SK-N-SH (cell line): Measurements from ENCODE around the gene PFDN1. TPM values are rescaled to one million over a fixed set of nuclear protein-coding genes. Genes with fewer than 3 reads are reported as not detected.

ENCODE experiments used
- CTCF ChIA-PET: fragments of 300-600, 350-600 bp; formaldehyde crosslinking; extraction: SDS; loops from one replicate; lab custom pipeline; 2021; lab: Yijun Ruan, JAX
- POLR2A ChIA-PET: fragments of 350-600 bp; sonication (Branson Sonifier 250); formaldehyde crosslinking; extraction: SDS; loops from one replicate; lab custom pipeline; 2020; ENCODE audit warnings: antibody characterized with exemption, inconsistent platforms; lab: Yijun Ruan, JAX
- DNase-seq: peaks from one replicate; pipeline ENCODE4 v3.0.0; 2012
- H2AFZ ChIP-seq: fragments of 200-600 bp; sonication (generic); 2 replicates; pipeline ENCODE4 v1.8.1; 2016; ENCODE audit warnings: antibody characterized with exemption, mild to moderate bottlenecking, low read depth
- H3F3A ChIP-seq: fragments of 200-600 bp; sonication (generic); replicated peaks from 2 replicates; pipeline ENCODE3; 2016; ENCODE audit warnings: antibody characterized with exemption, mild to moderate bottlenecking; ENCODE audit not compliant: insufficient read depth
- H3K27ac ChIP-seq, 2 experiments: fragments of 200-500 bp in 1 of 2; fragments of 200-600 bp in 1 of 2; sonication (Bioruptor generic) in 1 of 2; sonication (generic), shearing (Covaris generic) in 1 of 2; 2 replicates each; pipeline versions ENCODE4 v1.5.1 to v1.6.1; 2014 to 2016; ENCODE audit warnings: low read depth in 2 of 2, inconsistent platforms in 1 of 2, low read length in 1 of 2, mild to moderate bottlenecking in 1 of 2, mixed read lengths in 1 of 2
- H3K27me3 ChIP-seq: fragments of 200-600 bp; sonication (generic), shearing (Covaris generic); 2 replicates; pipeline ENCODE4 v1.6.1; 2016; ENCODE audit warnings: mixed run types; ENCODE audit not compliant: insufficient read depth
- H3K36me3 ChIP-seq, 2 experiments: fragments of 200-500 bp in 1 of 2; fragments of 200-600 bp in 1 of 2; sonication (Bioruptor generic) in 1 of 2; sonication (generic) in 1 of 2; replicated peaks in 1 of 2; 2 replicates each; pipeline versions ENCODE3 to v1.5.1; 2014 to 2016; ENCODE audit warnings: low read length in 1 of 2, mild to moderate bottlenecking in 1 of 2; ENCODE audit not compliant: insufficient read depth in 2 of 2, control insufficient read depth in 1 of 2
- H3K4me1 ChIP-seq, 2 experiments: fragments of 200-500 bp in 1 of 2; fragments of 200-600 bp in 1 of 2; sonication (Bioruptor generic) in 1 of 2; sonication (generic), shearing (Covaris generic) in 1 of 2; 2 replicates each; pipeline versions ENCODE4 v1.5.1 to v1.6.1; 2014 to 2016; ENCODE audit warnings: low read depth in 1 of 2, low read length in 1 of 2, mixed run types in 1 of 2; ENCODE audit not compliant: insufficient read depth in 2 of 2, control insufficient read depth in 1 of 2
- H3K4me2 ChIP-seq: fragments of 200-600 bp; sonication (generic), shearing (Covaris generic); 2 replicates; pipeline ENCODE4 v1.6.1; 2017; ENCODE audit warnings: mixed run types
- H3K4me3 ChIP-seq, 2 experiments: fragments of 200-500 bp in 1 of 2; fragments of 200-600 bp in 1 of 2; sonication (Bioruptor generic) in 1 of 2; sonication (generic), shearing (Covaris generic) in 1 of 2; 2 replicates each; pipeline versions ENCODE4 v1.5.1 to v1.8.1; 2014 to 2016; ENCODE audit warnings: low read depth in 2 of 2, inconsistent platforms in 1 of 2, low read length in 1 of 2, mild to moderate bottlenecking in 1 of 2, mixed read lengths in 1 of 2, moderate library complexity in 1 of 2
- H3K79me2 ChIP-seq: fragments of 200-600 bp; sonication (generic); 2 replicates; pipeline ENCODE4 v1.8.1; 2017; ENCODE audit warnings: mild to moderate bottlenecking; ENCODE audit not compliant: insufficient read depth
- H3K9ac ChIP-seq: fragments of 200-600 bp; sonication (generic); 2 replicates; pipeline ENCODE4 v1.6.1; 2017; ENCODE audit warnings: mixed run types
- H3K9me2 ChIP-seq: fragments of 200-600 bp; sonication (generic); 2 replicates; pipeline ENCODE4 v1.6.1; 2017; ENCODE audit warnings: mixed run types
- H3K9me3 ChIP-seq: fragments of 200-600 bp; sonication (generic); 2 replicates; pipeline ENCODE4 v1.6.1; 2017; ENCODE audit warnings: mixed run types, mild to moderate bottlenecking, moderate library complexity
- H4K20me1 ChIP-seq: fragments of 200-600 bp; sonication (generic); 2 replicates; pipeline ENCODE4 v1.6.1; 2017; ENCODE audit warnings: mild to moderate bottlenecking, mixed run types; ENCODE audit not compliant: insufficient read depth
- CHD2 ChIP-seq: fragments of 150-350 bp; IDR thresholded peaks from 2 replicates; pipeline ENCODE4 v1.6.1; 2018; ENCODE audit warnings: low read length; ENCODE audit not compliant: partially characterized antibody
- EP300 ChIP-seq, 2 experiments: IDR thresholded peaks; 2 replicates each; pipeline versions ENCODE4 v1.4.0 to v1.6.1; 2012; ENCODE audit warnings: borderline replicate concordance in 1 of 2, low read depth in 1 of 2, low read length in 1 of 2
- FOSL2 ChIP-seq: IDR thresholded peaks from 2 replicates; pipeline ENCODE4 v1.4.0; 2012; ENCODE audit warnings: low read depth, mild to moderate bottlenecking, moderate library complexity, borderline replicate concordance
- FOXJ3 ChIP-seq: sonication (generic); formaldehyde crosslinking; IDR thresholded peaks from 2 replicates; pipeline ENCODE4 v1.5.1; 2020; ENCODE audit warnings: mild to moderate bottlenecking, missing genetic modification reagents
- FOXM1 ChIP-seq: IDR thresholded peaks from 2 replicates; pipeline ENCODE4 v1.4.0; 2012; ENCODE audit warnings: low read depth, mild to moderate bottlenecking
- GABPA ChIP-seq: IDR thresholded peaks from 2 replicates; pipeline ENCODE4 v1.4.0; 2012; ENCODE audit warnings: low read depth, mild to moderate bottlenecking
- JUND ChIP-seq: IDR thresholded peaks from 2 replicates; pipeline ENCODE4 v1.4.0; 2012
- MXI1 ChIP-seq: IDR thresholded peaks from 2 replicates; pipeline ENCODE4 v1.6.1; 2012; ENCODE audit warnings: mild to moderate bottlenecking, low read depth, low read length, improper control_type of control experiment
- NFIC ChIP-seq: IDR thresholded peaks from 2 replicates; pipeline ENCODE4 v1.4.0; 2012; ENCODE audit warnings: borderline replicate concordance
- NRF1 ChIP-seq: IDR thresholded peaks from 2 replicates; pipeline ENCODE4 v1.6.1; 2012; ENCODE audit warnings: low read depth, mild to moderate bottlenecking, low read length
- POLR2AphosphoS5 ChIP-seq: IDR thresholded peaks from 2 replicates; pipeline ENCODE4 v1.6.1; 2012; ENCODE audit warnings: low read depth, low read length
- REST ChIP-seq: IDR thresholded peaks from 2 replicates; pipeline ENCODE4 v1.6.1; 2012; ENCODE audit warnings: mild to moderate bottlenecking, low read depth, low read length, moderate library complexity
- RFX5 ChIP-seq: IDR thresholded peaks from 2 replicates; pipeline ENCODE4 v1.6.1; 2012; ENCODE audit warnings: mild to moderate bottlenecking, improper control_type of control experiment, low read length
- RXRA ChIP-seq: IDR thresholded peaks from 2 replicates; pipeline ENCODE4 v1.4.0; 2012; ENCODE audit warnings: low read depth, mild to moderate bottlenecking, borderline replicate concordance
- SMC3 ChIP-seq: IDR thresholded peaks from 2 replicates; pipeline ENCODE4 v1.6.1; 2012; ENCODE audit warnings: low read depth, low read length, improper control_type of control experiment
- TCF12 ChIP-seq: IDR thresholded peaks from 2 replicates; pipeline ENCODE4 v1.4.0; 2012
- YY1 ChIP-seq: IDR thresholded peaks from 2 replicates; pipeline ENCODE4 v1.4.0; 2012; ENCODE audit warnings: low read depth, mild to moderate bottlenecking
- ZBTB33 ChIP-seq: IDR thresholded peaks from 2 replicates; pipeline ENCODE4 v1.4.0; 2012; ENCODE audit warnings: low read depth, borderline replicate concordance
- WGBS: methylation state at CpG from one replicate; pipeline ENCODE4 v1.1.6; 2017; ENCODE audit warnings: low lambda C conversion rate; 5-methylcytosine and 5-hydroxymethylcytosine counted together
- polyA plus RNA-seq, 3 experiments: library from polyadenylated mRNA; depleted of rRNA; stranded (reverse); fragments of >200 nt; gene quantifications; 2 replicates each; pipeline ENCODE4 v1.2.3, GENCODE V29; 2012

PFDN1 gene
- polyA plus RNA-seq, 1 of the 3 experiments (the other 2 are of a cell fraction) = 55.2 TPM

DNA sequence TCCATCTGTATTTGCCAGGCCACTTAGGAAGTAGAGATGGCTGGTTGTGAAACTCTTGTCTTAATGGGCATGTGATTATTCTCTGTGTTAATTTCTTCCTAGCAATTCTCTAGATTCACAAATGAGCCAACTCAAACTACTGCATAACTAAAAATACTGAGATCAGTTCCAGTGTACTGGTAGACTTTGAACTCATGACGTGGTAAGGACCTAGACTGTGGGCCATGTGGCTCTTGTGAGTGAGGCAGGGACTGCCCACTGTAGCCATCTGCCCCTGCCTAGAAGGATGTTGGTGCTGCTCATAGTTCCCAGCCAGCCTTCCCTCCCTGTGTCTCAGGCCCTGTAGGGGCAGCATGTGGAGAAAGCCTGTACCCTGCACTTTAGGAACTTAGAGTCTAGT, 80.5 kb downstream of the PFDN1 start:
- no peak for DNase-seq
- H3K9ac ChIP-seq = no peak overlapping the region
- peaks cover 28 to 41% of the 10 kb centered on the region in 2 experiments for H3K4me1 ChIP-seq

More for the DNA sequence above, 80.5 kb downstream of the PFDN1 start:
- Histone ChIP-seq H3K27me3 (no peaks in the 10 kb centered on the region), H2AFZ (peak overlapping the region; percentile 14; the same call in 1 of the 2 replicates), H3F3A (peaks cover 35% of the 10 kb centered on the region), H3K4me3 (no peak overlapping the region), H3K4me2 (peak overlapping the region; percentile 60), H3K36me3 (no peaks in the 10 kb centered on the region), H3K79me2 (no peaks in the 10 kb centered on the region; the same call in 1 of the 2 replicates), H3K9me3 (no peaks in the 10 kb centered on the region), H3K27ac (peak overlapping the region in 1 of 2 experiments; percentile 86; a peak in 2 of 4 replicates), H3K9me2 (no peaks in the 10 kb centered on the region), H4K20me1 (no peaks in the 10 kb centered on the region)
- 89% methylated on average over 1 of the region's 1 CpG for WGBS
- TF ChIP-seq CHD2 (no peak), FOXM1 (no peak), RXRA (no peak), SMC3 (no peak), FOXJ3 (no peak), ZBTB33 (no peak), FOSL2 (no peak), JUND (no peak), MXI1 (no peak), TCF12 (no peak), GABPA (no peak), REST (no peak), NFIC (no peak), NRF1 (no peak), POLR2AphosphoS5 (no peak), YY1 (no peak), RFX5 (no peak), EP300 (IDR thresholded peaks at IDR 0.05; ENCODE audit: borderline replicate concordance in 1 of 2, low read depth in 1 of 2, low read length in 1 of 2) (no peak)
- CTCF ChIA-PET = no interaction called here
- POLR2A ChIA-PET = no interaction called here
